Right cardiac atrium (tissue), 5 donors: ENCODE measurements around the gene MTG2. TPM values are rescaled to one million over a fixed set of nuclear protein-coding genes. Genes with fewer than 3 reads are reported as not detected.
A peak's percentile ranks its signal among the peaks of the same experiment; 100 is the strongest.

Source experiments
- ATAC-seq, 2 donors: fragments of 200-7000 bp; cut with Tn5 transposase; one replicate each; pipeline versions ENCODE4 v1.8.0 to v1.9.1; 2020; ENCODE audit warnings: moderate library complexity in 2 of 2, mild to moderate bottlenecking in 1 of 2
- DNase-seq, 3 donors: peaks; one replicate each; pipeline ENCODE4 v3.0.0-alpha.2; 2020
- H3K27ac ChIP-seq: one replicate; pipeline ENCODE4 v1.5.1; 2013; ENCODE audit warnings: mild to moderate bottlenecking, low read length, control low read depth, moderate library complexity
- H3K27me3 ChIP-seq: one replicate; pipeline ENCODE4 v1.6.1; 2013; ENCODE audit not compliant: control insufficient read depth, insufficient read depth
- H3K4me1 ChIP-seq: one replicate; pipeline ENCODE4 v1.6.1; 2013; ENCODE audit warnings: low read length; ENCODE audit not compliant: control insufficient read depth, insufficient read depth
- H3K4me3 ChIP-seq: one replicate; pipeline ENCODE4 v1.5.1; 2013; ENCODE audit warnings: low read length, control low read depth
- H3K9me3 ChIP-seq: one replicate; pipeline ENCODE4 v1.6.1; 2013; ENCODE audit warnings: low read length; ENCODE audit not compliant: control insufficient read depth
- WGBS: extraction: QIAGEN DNeasy Blood & Tissue Kit; methylation state at CpG from one replicate; pipeline ENCODE4 v1.1.7; 2013; 5-methylcytosine and 5-hydroxymethylcytosine counted together
- intact Hi-C, 4 donors: fragments of 100-400 bp; cut with DNase I; formaldehyde crosslinking; loops; one replicate each; pipeline versions ENCODE4 v1.11.0 to v1.14.0; 2022 to 2023
- polyA plus RNA-seq: library from polyadenylated mRNA; stranded (reverse); fragments of 200-250 nt; gene quantifications from one replicate; pipeline ENCODE4 v1.2.3, GENCODE V29; 2013
- total RNA-seq, 4 donors: library from RNA; stranded (reverse); fragmentation: NEBNext Ultra II Directional; extraction: Animal tissue kit (Norgen Biotek cat#: 25700); gene quantifications; one replicate each; pipeline ENCODE4 v1.2.1, GENCODE V29; 2021
- donor health status: healthy with polysubstance abuse.
- donor health status: DM: no; HTN: yes; CAD: no.
- donor health status: DM: no; HTN: no; CAD: no.
- donor health status: DM: no; HTN: yes; CAD: no; lungs with severe emphysema.
- donor health status: DM: yes; HTN: yes; CAD: no.

Gene MTG2
- total and polyA plus RNA-seq, 5 donors: 20.4 to 29.2 (median 25.2) TPM

DNA sequence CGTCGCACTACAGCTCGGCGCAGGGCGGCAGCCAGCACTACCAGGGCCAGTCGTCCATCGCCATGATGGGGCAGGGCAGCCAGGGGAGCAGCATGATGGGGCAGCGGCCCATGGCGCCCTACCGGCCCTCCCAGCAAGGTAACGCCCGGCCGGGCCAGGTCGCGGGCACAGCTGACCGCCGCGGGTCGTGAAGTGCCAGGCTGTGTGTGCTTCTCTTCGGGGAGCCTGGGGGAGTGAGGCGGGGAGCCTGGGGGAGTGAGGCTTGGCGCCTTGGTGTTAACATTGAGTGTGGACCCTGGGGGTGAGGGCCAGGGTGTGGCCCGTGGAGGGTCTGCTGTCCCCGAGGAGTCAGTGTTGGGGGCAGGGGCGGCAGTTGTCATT is 19.4 kb upstream of the MTG2 start:
- no peaks in the 10 kb centered on the region for H3K27me3 ChIP-seq
- no peaks in the 10 kb centered on the region for H3K9me3 ChIP-seq
- H3K4me1 ChIP-seq: no peaks in the 10 kb centered on the region
- no peak overlapping the region for H3K4me3 ChIP-seq
- H3K27ac ChIP-seq: no peak overlapping the region
- intact Hi-C loops: no loop called here
- DNase-seq (peak; percentile 7 to 52 (median 51)), ATAC-seq (no peak)
- 96% methylated on average over 25 of the region's 25 CpGs for WGBS

DNA sequence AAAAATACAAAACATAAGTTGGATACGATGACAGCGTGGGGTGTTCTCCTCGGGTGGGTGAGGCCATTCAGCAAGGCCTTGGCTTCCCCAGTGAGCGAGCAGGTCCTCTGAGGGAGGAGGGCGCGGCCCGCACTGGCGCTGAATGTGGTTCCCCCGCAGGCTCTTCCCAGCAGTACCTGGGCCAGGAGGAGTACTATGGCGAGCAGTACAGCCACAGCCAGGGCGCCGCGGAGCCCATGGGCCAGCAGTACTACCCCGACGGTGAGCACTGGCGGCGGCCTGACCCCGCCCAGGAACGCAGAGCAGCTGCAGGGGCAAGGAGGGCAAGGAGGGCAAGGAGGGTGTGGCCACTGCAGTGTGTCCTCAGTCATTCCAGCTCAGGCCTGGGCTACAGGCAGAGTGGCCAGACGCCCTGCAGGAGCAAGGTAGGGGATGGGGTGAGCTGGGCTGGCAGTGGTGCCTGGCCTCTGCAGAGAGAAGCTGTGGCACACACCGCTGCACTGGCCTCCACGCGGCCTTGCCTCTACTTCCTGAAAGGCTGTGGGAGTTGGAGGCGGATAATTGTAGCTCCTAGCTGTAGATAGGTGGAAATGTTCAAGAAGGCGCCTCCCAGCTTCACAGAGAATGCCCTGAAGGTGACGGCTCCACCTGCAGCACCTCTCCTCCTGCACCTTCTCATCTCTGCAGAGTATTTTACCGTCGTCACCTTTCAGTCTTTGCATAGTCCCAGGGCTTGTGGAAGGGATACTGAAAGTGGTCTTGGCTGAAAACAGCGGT is 18.7 kb upstream of the MTG2 start:
- WGBS: 95% methylated on average over 29 of the region's 29 CpGs
- ATAC-seq (no peak), DNase-seq (peak in 2 of 3 donors; percentile 10 to 29)
- Histone ChIP-seq H3K4me3 (no peak overlapping the region), H3K27me3 (no peaks in the 10 kb centered on the region), H3K4me1 (no peaks in the 10 kb centered on the region), H3K27ac (no peak overlapping the region), H3K9me3 (no peaks in the 10 kb centered on the region)
- intact Hi-C loops: no loop called here

DNA sequence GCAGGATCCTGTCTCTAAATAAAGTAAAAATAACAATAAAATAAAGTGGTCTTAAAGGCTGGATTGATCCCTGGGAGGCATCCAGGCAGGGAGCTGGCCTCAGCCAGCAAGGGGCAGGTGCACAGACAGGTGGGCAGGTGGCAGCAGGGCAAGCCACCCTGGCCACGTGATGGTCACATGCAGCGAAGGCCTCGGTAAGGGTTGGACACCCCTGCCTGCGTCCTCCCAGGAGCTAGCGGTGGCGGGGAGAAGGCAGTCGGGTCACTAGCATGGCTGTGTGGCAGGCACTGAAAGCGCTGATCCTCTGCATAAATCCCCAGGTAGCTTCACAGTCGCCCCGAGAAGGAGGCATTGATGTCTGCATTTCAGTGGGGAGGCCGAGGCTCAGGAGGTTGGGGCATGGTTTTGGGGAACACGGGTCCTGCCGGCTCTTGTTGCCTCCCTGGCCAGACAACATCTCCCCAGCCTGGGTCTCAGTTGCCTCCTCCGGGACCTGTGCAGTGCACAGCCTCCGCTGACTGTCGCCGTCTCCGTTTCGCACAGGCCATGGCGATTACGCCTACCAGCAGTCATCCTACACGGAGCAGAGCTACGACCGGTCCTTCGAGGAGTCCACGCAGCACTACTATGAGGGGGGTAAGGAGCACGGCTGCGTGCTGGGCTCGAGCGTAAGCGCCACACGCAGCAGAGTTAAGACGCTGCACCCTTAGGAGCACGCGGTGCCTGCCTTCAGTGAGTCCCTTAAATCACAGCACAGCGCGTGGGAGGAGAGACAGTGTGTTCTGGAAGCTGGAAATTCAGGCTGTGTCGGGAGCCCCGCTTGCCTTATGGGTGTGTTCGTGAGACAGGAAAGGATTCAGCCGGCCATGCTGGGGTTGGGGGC is 17.7 kb upstream of the MTG2 start:
- Histone ChIP-seq H3K9me3 (no peaks in the 10 kb centered on the region), H3K4me3 (no peak overlapping the region), H3K27me3 (no peaks in the 10 kb centered on the region), H3K27ac (no peak overlapping the region), H3K4me1 (no peaks in the 10 kb centered on the region)
- 96% methylated on average over 41 of the region's 41 CpGs for WGBS
- peak in 1 of 3 donors; percentile 32 for DNase-seq
- intact Hi-C loops: no loop called here
- no peak for ATAC-seq

DNA sequence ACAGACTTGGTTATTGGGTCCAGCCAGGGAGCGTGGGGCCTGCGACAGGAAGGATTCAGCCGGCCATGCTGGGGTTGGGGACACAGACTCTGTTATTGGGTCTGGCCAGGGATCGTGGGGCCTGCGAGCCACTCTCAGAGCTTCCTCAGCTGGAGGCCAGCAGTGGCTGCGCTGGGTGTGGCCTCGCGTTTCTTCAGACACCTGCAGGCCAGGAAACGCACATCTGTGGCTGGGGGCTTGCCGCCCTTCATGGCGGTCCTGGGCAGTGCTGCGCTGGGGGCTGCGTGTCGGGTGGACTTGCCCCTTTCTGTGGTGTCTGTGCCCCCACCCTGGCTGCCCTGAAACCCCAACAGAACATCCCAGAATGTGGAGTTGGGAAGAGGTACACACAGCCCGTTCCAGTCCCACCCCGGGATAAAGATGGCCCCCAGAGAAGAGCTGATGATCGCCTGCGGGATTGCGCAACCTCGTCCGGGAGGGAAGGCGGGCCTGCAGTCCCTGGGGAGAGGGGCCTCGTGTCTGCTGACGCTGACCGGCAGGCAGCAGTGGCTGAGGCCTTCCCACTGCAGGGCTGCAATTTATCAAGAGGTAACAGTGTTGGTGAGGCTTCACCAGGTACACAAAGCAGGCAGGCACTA is 16.9 kb upstream of the MTG2 start:
- 78% methylated on average over 25 of the region's 25 CpGs for WGBS
- peak in 1 of 2 donors; percentile 12 for ATAC-seq
- DNase-seq: peak; percentile 64 to 79 (median 78)
- no peak overlapping the region for H3K27ac ChIP-seq
- H3K4me1 ChIP-seq: no peaks in the 10 kb centered on the region
- H3K4me3 ChIP-seq: no peak overlapping the region
- no peaks in the 10 kb centered on the region for H3K9me3 ChIP-seq
- intact Hi-C loops: no loop called here
- H3K27me3 ChIP-seq: no peaks in the 10 kb centered on the region

DNA sequence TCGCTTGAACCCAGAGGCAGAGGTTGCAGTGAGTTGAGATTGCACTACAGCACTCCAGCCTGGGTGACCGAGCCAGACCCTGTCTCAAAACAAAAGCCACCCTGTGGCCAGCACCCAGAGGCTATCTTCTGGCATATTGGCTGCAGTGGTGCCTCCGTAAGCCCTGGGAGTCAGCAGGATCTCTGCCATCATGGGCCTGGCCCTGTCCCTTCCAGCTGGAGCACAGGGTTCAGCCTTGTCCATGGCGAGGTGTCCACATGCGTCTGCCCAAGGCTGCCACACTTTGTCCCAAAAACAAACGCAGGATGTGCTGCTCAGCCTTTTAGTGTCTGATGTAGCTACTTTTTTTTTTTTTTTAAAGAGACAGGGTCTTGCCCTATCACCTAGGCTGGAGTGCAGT is 15.4 kb upstream of the MTG2 start:
- no peaks in the 10 kb centered on the region for H3K27me3 ChIP-seq
- no peaks in the 10 kb centered on the region for H3K4me1 ChIP-seq
- DNase-seq: peak in 1 of 3 donors; percentile 26
- intact Hi-C loops: no loop called here
- no peaks in the 10 kb centered on the region for H3K9me3 ChIP-seq
- ATAC-seq: no peak
- H3K4me3 ChIP-seq: no peak overlapping the region
- WGBS: 73% methylated on average over 6 of the region's 6 CpGs
- no peak overlapping the region for H3K27ac ChIP-seq

DNA sequence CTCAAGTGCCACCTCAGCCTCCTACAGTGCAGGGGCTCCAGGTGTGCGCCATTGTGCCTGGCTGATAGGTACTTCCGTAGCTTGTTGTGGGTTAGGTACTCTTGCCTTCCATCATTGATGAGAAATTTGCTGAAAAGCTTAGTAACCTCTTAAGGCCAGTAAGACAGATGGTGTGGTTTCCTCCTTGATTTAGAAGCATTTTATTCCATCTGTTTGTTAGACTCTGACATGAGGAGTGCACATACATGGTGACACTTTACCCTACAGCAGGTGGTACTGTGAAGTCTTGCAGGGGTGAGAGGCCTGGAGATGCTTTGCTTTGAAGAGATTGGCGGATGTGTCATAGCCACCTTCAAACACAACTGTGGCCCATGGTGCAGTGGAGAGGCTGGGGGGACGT is 14.8 kb upstream of the MTG2 start:
- Histone ChIP-seq H3K4me3 (no peak overlapping the region), H3K9me3 (no peaks in the 10 kb centered on the region), H3K27me3 (no peaks in the 10 kb centered on the region), H3K4me1 (no peaks in the 10 kb centered on the region), H3K27ac (no peak overlapping the region)
- intact Hi-C loops: no loop called here
- no peak for DNase-seq
- 94% methylated on average over 4 of the region's 4 CpGs for WGBS
- no peak for ATAC-seq

DNA sequence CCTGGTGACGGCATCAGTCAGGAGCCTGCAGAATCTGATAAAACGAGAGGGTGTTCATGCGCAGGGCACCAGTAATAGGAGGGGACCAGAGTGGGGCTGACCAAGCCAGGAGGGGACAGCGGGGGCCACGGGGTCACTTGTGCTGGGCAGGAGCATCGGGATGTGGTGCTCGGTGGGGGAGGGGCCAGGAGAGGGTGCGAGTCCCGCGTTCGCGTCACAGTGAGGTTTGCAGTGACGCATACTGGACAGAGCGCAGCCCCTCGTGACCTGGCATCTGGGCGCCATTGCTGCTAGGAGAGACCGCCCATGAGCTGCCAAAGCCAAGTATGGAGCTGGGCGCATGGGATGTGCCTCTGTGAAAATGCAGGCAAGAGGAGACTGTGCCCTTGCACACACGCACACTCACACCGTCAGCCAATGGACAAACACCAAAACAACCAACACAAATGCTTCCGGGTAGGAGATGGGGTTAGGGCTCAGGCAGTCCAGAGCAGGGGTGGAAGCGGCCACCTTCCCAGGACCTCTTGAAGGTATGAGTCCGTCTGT is 13.9 kb upstream of the MTG2 start:
- DNase-seq: peak in 1 of 3 donors; percentile 43
- Histone ChIP-seq H3K27ac (no peak overlapping the region), H3K4me1 (no peaks in the 10 kb centered on the region), H3K27me3 (no peaks in the 10 kb centered on the region), H3K4me3 (no peak overlapping the region), H3K9me3 (no peaks in the 10 kb centered on the region)
- intact Hi-C loops: no loop called here
- no peak for ATAC-seq
- 95% methylated on average over 23 of the region's 23 CpGs for WGBS

DNA sequence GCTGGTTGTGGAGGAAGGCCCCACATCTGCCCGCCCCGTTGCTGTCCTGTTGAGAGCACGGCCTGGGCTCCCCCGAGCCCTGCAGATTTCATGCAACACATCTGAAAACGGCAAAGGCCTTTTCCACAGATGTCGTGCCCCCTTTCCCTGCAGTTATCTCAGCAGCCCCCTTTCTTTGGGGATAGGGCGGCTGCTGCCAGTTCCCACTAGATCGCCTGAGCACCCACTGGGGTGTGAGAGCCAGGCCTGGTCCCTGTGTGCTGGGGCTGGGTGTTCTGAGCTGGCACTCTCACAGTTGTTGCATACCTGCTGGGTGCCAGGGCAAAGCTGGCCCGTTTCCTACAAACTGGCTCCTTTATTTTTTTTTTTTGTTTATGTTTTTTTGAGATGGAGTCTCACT is 12.3 kb upstream of the MTG2 start:
- Histone ChIP-seq H3K27ac (no peak overlapping the region), H3K9me3 (no peaks in the 10 kb centered on the region), H3K27me3 (no peaks in the 10 kb centered on the region), H3K4me3 (no peak overlapping the region), H3K4me1 (no peaks in the 10 kb centered on the region)
- intact Hi-C loops: no loop called here
- ATAC-seq: no peak
- 94% methylated on average over 9 of the region's 9 CpGs for WGBS
- peak in 2 of 3 donors; percentile 7 to 46 for DNase-seq

DNA sequence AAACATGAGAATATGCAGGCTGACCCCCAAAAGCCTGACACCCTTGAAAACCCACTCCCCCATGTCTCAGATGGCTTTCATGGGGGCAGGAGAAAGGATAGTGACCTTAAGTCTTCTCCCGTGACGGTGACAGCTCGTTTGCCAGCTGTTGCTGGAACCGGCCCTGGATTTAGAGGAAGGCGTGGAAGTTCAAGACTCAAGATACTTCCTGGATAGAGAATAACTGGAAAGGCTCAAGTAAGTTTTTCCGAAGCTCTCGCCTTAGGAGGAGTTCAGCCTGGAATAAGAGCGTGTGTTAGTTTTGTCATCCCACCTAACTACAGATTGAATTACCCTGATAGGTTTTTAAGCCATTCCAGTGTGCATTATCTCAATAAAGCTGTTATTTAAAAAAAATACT is 11.6 kb upstream of the MTG2 start:
- ATAC-seq (peak in 1 of 2 donors; percentile 81), DNase-seq (peak in 2 of 3 donors; percentile 15 to 63)
- Histone ChIP-seq H3K4me3 (no peak overlapping the region), H3K9me3 (no peaks in the 10 kb centered on the region), H3K4me1 (no peaks in the 10 kb centered on the region), H3K27ac (no peak overlapping the region), H3K27me3 (no peaks in the 10 kb centered on the region)
- intact Hi-C loops: no loop called here
- WGBS: 65% methylated on average over 8 of the region's 8 CpGs

DNA sequence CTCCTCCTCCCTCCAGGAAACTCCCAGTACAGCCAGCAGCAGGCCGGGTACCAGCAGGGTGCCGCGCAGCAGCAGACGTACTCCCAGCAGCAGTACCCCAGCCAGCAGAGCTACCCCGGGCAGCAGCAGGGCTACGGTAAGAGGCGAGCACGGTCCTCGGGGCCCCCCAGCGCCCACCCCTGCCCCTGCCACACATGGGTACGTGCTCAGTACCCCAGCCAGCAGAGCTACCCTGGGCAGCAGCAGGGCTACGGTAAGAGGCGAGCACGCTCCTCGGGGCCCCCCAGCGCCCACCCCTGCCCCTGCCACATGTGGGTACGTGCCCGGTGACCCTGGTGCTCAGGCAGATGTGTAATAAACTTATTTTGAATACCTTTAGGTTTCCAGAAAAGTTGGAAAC is 10.2 kb upstream of the MTG2 start:
- Histone ChIP-seq H3K4me1 (no peaks in the 10 kb centered on the region), H3K27ac (no peak overlapping the region), H3K27me3 (no peaks in the 10 kb centered on the region), H3K9me3 (no peaks in the 10 kb centered on the region), H3K4me3 (no peak overlapping the region)
- no peak for ATAC-seq
- 94% methylated on average over 18 of the region's 18 CpGs for WGBS
- DNase-seq: peak in 1 of 3 donors; percentile 18
- intact Hi-C loops: no loop called here
